Ectodermal cell (in vitro differentiated cells): ENCODE data around the gene PPFIBP1.
"Not testable (repeated sequence)": the region's sequence is repeated elsewhere in the genome, so short reads cannot be mapped to it uniquely, and the experiment has no call there.

Source experiments
- H3K27ac ChIP-seq: 2 replicates; pipeline ENCODE4 v1.7.0; 2013; ENCODE audit warnings: mild to moderate bottlenecking, low read depth, low read length; ENCODE audit not compliant: insufficient read depth, poor library complexity, severe bottlenecking
- H3K27me3 ChIP-seq: 2 replicates; pipeline ENCODE4 v1.7.0; 2013; ENCODE audit warnings: mild to moderate bottlenecking, low read length; ENCODE audit not compliant: insufficient read depth, control insufficient read depth, poor library complexity, severe bottlenecking
- H3K36me3 ChIP-seq: one replicate; pipeline ENCODE4 v1.7.0; 2013; ENCODE audit warnings: low read length; ENCODE audit not compliant: control insufficient read depth, insufficient read depth
- H3K4me1 ChIP-seq: one replicate; pipeline ENCODE4 v1.7.0; 2013; ENCODE audit warnings: low read length; ENCODE audit not compliant: control insufficient read depth, insufficient read depth
- H3K4me3 ChIP-seq: 2 replicates; pipeline ENCODE4 v1.7.0; 2013; ENCODE audit warnings: low read depth, low read length, control low read depth; ENCODE audit not compliant: insufficient read depth
- H3K9me3 ChIP-seq: 2 replicates; pipeline ENCODE4 v1.7.0; 2013; ENCODE audit warnings: mild to moderate bottlenecking, low read length, moderate library complexity; ENCODE audit not compliant: control insufficient read depth
- WGBS, 2 experiments: methylation state at CpG; one replicate each; pipeline ENCODE4 v1.1.7; 2013; ENCODE audit warnings: missing lambda C conversion rate in 2 of 2; 5-methylcytosine and 5-hydroxymethylcytosine counted together

The PPFIBP1 gene

GRCh38 chr12:27631813-27632491 is 107.9 kb downstream of the PPFIBP1 start:
- H3K9me3 ChIP-seq, result no peaks in the 10 kb centered on the region
- no peak overlapping the region for H3K4me3 ChIP-seq
- no peaks in the 10 kb centered on the region for H3K36me3 ChIP-seq
- 90 to 100% methylated on average over 2 of the region's 2 CpGs for WGBS, 2 experiments
- no peak overlapping the region for H3K27ac ChIP-seq
- no peaks in the 10 kb centered on the region for H3K4me1 ChIP-seq
- no peaks in the 10 kb centered on the region for H3K27me3 ChIP-seq

GRCh38 chr12:27635349-27635972 is 111.5 kb downstream of the PPFIBP1 start:
- Histone ChIP-seq H3K27me3 (no peaks in the 10 kb centered on the region), H3K9me3 (no peaks in the 10 kb centered on the region), H3K4me3 (no peak overlapping the region), H3K27ac (no peak overlapping the region), H3K4me1 (no peaks in the 10 kb centered on the region), H3K36me3 (no peaks in the 10 kb centered on the region)
- 71 to 80% methylated on average over 7 of the region's 7 CpGs for WGBS, 2 experiments

GRCh38 chr12:27636569-27636968 is 112.6 kb downstream of the PPFIBP1 start:
- 94 to 97% methylated on average over 4 of the region's 4 CpGs for WGBS, 2 experiments
- not testable (repeated sequence) for H3K27me3 ChIP-seq, H3K9me3 ChIP-seq, H3K4me1 ChIP-seq, H3K27ac ChIP-seq, H3K4me3 ChIP-seq, H3K36me3 ChIP-seq

GRCh38 chr12:27637524-27637923 is 113.5 kb downstream of the PPFIBP1 start:
- Histone ChIP-seq H3K4me1 (no peaks in the 10 kb centered on the region), H3K4me3 (no peak overlapping the region), H3K27me3 (no peaks in the 10 kb centered on the region), H3K9me3 (no peaks in the 10 kb centered on the region), H3K36me3 (no peaks in the 10 kb centered on the region), H3K27ac (no peak overlapping the region)
- WGBS, 2 experiments, result no CpG with 5 or more reads among the region's 1 CpG

GRCh38 chr12:27639265-27639664 is 115.3 kb downstream of the PPFIBP1 start:
- Histone ChIP-seq H3K27me3 (no peaks in the 10 kb centered on the region), H3K4me3 (no peak overlapping the region), H3K36me3 (no peaks in the 10 kb centered on the region), H3K9me3 (no peaks in the 10 kb centered on the region), H3K4me1 (no peaks in the 10 kb centered on the region), H3K27ac (no peak overlapping the region)
- 90 to 92% methylated on average over 1 of the region's 3 CpGs for WGBS, 2 experiments

GRCh38 chr12:27640566-27641200 is 116.7 kb downstream of the PPFIBP1 start:
- H3K9me3 ChIP-seq, H3K27ac ChIP-seq: not testable (repeated sequence)
- 95 to 100% methylated on average over 4 to 6 of the region's 7 CpGs for WGBS, 2 experiments

GRCh38 chr12:27642361-27642760 is 118.4 kb downstream of the PPFIBP1 start:
- not testable (repeated sequence) for H3K4me3 ChIP-seq, H3K9me3 ChIP-seq, H3K4me1 ChIP-seq, H3K27me3 ChIP-seq, H3K27ac ChIP-seq, H3K36me3 ChIP-seq
- 91 to 94% methylated on average over 4 of the region's 4 CpGs for WGBS, 2 experiments

More at GRCh38 chr12:27640566-27641200, 116.7 kb downstream of the PPFIBP1 start:
- not testable (repeated sequence) for H3K4me3 ChIP-seq, H3K4me1 ChIP-seq, H3K36me3 ChIP-seq, H3K27me3 ChIP-seq

GRCh38 chr12:27642892-27643291 is 118.9 kb downstream of the PPFIBP1 start:
- H3K4me3 ChIP-seq, H3K9me3 ChIP-seq, H3K27ac ChIP-seq, H3K27me3 ChIP-seq, H3K36me3 ChIP-seq, H3K4me1 ChIP-seq: not testable (repeated sequence)
- 82 to 94% methylated on average over 3 to 4 of the region's 7 CpGs for WGBS, 2 experiments

- Histone ChIP-seq H3K36me3 (peaks cover 4% of the 10 kb centered on the region), H3K4me3 (no peak overlapping the region), H3K9me3 (no peaks in the 10 kb centered on the region), H3K4me1 (no peaks in the 10 kb centered on the region), H3K27ac (no peak overlapping the region), H3K27me3 (no peaks in the 10 kb centered on the region)
- WGBS, 2 experiments, result 71 to 79% methylated on average over 2 to 3 of the region's 4 CpGs
These were observed 120.3 kb downstream of the PPFIBP1 start for GRCh38 chr12:27644158-27644845.

GRCh38 chr12:27645671-27646070 is 121.7 kb downstream of the PPFIBP1 start:
- peaks cover 4% of the 10 kb centered on the region for H3K36me3 ChIP-seq
- no peaks in the 10 kb centered on the region for H3K27me3 ChIP-seq
- 90 to 91% methylated on average over 3 of the region's 3 CpGs for WGBS, 2 experiments
- no peaks in the 10 kb centered on the region for H3K4me1 ChIP-seq
- no peak overlapping the region for H3K4me3 ChIP-seq
- no peak overlapping the region for H3K27ac ChIP-seq
- H3K9me3 ChIP-seq, result no peaks in the 10 kb centered on the region
